ENCODE results near the gene JUP. TPM values are rescaled to one million over a fixed set of nuclear protein-coding genes. Genes with fewer than 3 reads are reported as not detected.
"Not testable (repeated sequence)": the region's sequence is repeated elsewhere in the genome, so short reads cannot be mapped to it uniquely, and the experiment has no call there.

Gene JUP
- 64.7 and 70.1 TPM in 2 replicates for polyA plus RNA-seq (2014; cell fraction: cytosol; rRNA removed)
- 33.6 and 34.5 TPM in 2 replicates for polyA plus RNA-seq (2014; cell fraction: nucleus; rRNA removed)

GRCh38 chr17:41786227-41787020 is at the start of gene JUP:
TSS of gene JUP (minus strand) at chr17:41786711. CDS start at chr17:41771854, 14,857 bp downstream.
- DNase-seq (ENCODE audit: low spot score): peak; percentile 100

DNA sequence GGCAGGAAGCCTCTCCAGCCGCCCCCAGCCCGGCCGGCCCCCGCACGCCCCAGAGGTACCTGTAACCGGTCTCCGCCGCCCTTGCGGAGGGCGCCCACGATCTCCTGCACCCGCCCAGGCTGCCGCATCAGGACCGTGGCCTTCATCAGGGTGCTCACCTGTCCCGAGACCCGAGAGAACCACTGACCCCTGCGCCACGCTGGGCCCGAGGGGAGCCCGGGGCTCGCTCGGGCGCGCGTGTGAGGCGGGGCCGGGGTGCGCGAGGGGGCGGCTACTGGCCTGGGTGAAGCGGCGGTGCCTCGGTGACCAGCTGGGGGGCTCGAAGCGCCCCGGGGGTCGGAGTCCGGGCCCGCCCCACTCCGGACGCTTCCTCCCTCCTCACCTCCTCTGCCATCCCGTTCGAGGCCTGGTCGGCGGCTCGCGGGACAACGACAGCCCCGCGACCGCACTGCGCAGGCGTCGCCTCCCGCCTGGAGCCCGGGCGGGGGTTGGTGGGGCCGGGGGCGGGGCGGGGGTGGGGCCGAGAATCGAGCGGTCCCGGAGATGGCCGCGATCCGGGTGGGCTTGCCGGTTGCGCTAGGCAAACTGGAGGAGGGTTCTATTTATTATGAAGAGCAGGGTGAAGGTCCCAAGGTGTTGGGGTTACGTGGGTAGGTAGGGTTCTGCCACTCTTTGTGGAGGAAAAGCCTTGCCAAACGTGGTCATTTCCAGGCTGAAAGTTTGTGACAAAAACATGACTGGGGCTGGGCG is 49.5 kb upstream of the JUP start, which contains the start of gene NT5C3B:
NT5C3B (minus strand) TSS at position 433 of the 750 bp plus-strand sequence; CDS start at position 394, 39 bp downstream.
- DNase-seq (ENCODE audit: low spot score): peak; percentile 76

GRCh38 chr17:41835214-41835799 is 48.8 kb upstream of the JUP start:
- no peak for DNase-seq (ENCODE audit: low spot score)

- DNase-seq (ENCODE audit: low spot score): not testable (repeated sequence)
Measured at GRCh38 chr17:41829961-41830360, 43.5 kb upstream of the JUP start.

DNA sequence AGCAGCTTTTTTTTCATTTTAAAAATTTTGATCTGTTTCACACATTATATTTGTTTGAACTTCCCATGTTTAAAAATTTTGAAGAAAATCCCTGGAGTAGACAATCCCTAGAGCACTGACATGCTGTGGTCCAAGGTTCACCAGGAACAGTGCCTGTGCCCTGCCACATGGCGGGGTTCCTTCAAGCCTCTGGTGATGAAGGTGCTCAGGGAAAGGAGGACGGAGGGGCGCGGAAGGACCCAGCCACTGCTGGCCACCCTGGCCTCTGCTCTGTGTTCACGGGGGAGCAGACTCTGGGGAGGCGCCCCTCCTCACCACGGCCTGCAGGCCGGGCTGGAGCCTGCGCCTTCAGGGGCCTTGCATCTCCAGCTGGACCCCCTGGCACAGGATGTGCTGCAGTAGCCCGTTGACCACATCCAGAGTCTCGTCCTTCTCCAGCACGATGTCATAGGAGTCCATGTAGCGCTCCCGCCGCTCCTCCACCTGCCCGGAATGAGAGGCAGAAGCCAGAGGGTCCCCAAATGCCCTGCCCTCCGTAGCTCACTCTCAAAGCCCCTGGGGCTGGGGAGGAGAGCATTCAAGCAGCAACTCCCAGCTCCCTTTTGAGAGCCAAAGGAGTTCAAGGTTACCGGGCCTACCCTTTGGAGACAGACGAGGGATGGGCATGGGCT is 38.8 kb upstream of the JUP start:
- no peak for DNase-seq (ENCODE audit: low spot score)

- DNase-seq (ENCODE audit: low spot score): no peak
Measured at GRCh38 chr17:41824086-41824485, 37.6 kb upstream of the JUP start.

GRCh38 chr17:41823580-41823979 is 37.1 kb upstream of the JUP start:
- DNase-seq (ENCODE audit: low spot score): no peak

DNA sequence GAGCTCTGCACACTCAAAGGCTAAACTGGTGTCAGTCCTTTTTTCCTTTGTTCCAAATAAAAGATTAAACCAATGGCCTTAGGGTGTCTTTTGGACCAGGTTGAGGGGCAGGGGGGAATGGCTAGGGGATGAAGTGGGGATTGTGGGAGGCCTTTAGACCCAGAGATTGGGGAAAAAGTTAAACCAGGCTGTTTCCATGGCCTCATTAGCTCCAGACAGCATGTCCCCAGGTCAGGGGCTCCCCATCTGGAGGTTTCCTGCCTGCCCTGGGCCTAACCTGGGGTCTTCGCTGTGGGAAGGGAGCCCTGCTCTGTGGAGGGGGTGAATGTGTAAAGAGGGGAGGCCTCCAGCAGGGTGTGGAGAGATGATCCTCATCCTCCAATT is 36.6 kb upstream of the JUP start:
- DNase-seq (ENCODE audit: low spot score): no peak

- no peak for DNase-seq (ENCODE audit: low spot score)
Measured at GRCh38 chr17:41822216-41823140, 36.0 kb upstream of the JUP start.

DNA sequence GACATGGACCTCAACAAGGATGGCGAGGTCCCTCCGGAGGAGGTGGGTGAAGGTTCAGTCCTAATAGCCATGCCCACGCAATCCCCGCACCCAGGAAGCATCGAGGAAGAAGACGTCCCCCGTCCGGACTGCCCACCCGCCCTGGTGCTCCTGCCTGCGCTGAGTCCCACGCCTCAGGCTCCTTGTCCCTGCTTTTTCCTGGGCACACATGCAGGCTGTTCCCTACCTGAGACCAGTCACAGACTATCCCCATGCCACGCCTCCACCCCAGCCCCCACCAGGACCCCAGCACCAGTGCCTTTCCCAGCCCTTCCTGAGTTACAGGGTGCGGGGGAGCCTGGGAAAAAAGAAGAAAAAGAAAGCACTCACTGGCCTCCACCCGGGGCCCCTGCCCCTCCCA is 35.3 kb upstream of the JUP start:
- no peak for DNase-seq (ENCODE audit: low spot score)

DNA sequence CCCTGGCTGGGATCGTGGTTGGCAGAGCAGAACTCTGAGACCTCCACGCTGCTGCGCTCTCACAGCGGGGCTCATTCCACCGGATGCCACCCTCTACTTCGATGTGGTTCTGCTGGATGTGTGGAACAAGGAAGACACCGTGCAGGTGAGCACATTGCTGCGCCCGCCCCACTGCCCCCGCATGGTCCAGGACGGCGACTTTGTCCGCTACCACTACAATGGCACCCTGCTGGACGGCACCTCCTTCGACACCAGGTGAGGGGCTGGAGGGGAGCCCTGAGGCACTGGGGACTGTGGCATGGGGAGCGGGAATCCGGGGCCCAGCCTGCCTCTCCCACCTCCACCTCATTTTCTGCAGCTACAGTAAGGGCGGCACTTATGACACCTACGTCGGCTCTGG is 31.5 kb upstream of the JUP start:
- no peak for DNase-seq (ENCODE audit: low spot score)

DNA sequence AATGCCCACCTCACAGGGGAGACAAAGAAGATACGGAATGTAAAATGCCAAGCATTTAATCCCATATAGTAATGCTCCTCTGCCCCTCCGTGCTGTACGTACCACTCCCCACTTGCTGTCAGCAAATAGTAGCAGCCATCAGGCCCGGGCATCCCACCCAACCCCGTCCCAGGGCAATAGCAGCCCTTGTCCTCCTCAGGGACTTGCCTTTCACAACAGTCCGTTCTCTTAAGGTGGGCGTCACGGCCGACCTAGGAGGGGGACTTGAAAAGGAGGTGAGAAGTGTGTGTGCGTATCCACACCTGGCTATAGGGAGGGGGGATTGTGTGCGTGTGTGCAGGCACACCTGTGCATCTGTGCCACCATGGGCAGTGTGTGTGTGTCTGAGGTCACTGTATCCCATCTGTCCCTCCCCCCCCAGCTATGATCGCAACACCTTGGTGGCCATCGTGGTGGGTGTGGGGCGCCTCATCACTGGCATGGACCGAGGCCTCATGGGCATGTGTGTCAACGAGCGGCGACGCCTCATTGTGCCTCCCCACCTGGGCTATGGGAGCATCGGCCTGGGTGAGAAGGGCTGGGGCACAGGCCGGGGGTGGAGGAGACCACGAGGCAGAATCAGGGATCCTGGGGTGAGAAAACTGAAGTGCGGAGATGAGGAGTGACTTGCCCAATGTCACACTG is 30.3 kb upstream of the JUP start:
- no peak for DNase-seq (ENCODE audit: low spot score)

GRCh38 chr17:41814195-41814594 is 27.7 kb upstream of the JUP start:
- no peak for DNase-seq (ENCODE audit: low spot score)

- DNase-seq (ENCODE audit: low spot score): no peak
Measured at GRCh38 chr17:41813699-41814124, 27.2 kb upstream of the JUP start.

GRCh38 chr17:41813152-41813680 is 26.7 kb upstream of the JUP start:
- no peak for DNase-seq (ENCODE audit: low spot score)

GRCh38 chr17:41812381-41813151 is 26.1 kb upstream of the JUP start, which contains the start of gene FKBP10:
TSS of gene FKBP10 (plus strand) at chr17:41813004. CDS start at chr17:41813035, 31 bp downstream.
- DNase-seq (ENCODE audit: low spot score): peak; percentile 94

DNA sequence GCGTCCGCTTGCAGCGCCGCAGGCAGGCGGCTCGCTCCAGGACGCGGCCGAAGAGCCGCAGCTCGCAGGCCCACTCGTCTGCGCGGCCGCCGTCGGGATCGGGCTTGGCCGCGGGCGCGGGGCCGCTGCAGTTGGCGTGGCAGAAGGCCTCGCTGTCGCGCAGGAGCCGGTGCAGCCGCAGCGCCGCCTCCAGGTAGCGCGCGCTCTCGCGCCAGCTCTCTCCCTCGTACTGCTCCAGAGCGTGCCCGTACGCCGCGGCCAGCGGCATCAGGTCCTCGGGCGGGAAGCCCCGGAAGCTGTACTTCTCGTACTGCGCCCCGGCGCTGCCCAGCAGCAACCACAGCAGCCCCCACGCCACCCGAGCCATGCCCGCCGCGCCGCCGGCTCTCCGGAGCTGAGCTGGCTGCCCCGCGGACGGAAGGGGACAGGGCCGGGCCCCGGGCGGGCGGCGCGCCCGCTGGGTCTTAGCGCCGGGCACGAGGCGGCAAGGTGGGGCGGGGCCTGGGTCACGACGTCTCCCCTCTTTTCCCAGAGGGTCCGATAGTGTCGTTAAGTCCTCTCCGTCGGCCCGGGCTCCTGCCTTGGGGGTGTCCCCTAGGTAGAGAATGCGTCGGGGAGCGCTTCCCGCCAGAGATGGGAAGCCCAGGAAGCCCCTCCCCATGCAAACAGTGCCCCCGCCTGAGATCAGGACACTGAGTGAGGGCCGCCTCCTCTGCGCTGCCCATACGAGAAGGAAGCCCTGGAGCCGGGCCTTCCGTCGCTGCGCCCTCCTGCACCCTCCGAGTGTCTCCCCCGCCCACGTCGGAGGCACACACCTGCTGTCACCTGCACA is 25.3 kb upstream of the JUP start, which contains the start of gene P3H4:
P3H4 (minus strand) TSS at position 401 of the 832 bp plus-strand sequence; CDS start at position 367, 34 bp downstream.
- peak; percentile 81 for DNase-seq (ENCODE audit: low spot score)
